K562 (cell line): ENCODE measurements around the gene ARID5B. TPM values are rescaled to one million over a fixed set of nuclear protein-coding genes. Genes with fewer than 3 reads are reported as not detected.

Experiments used
- ATAC-seq: fragments of 200-7000 bp; cut with Tn5 transposase; 3 replicates; pipeline ENCODE4 v1.9.1; 2020; ENCODE audit warnings: moderate library complexity
- BruUV-seq: library from RNA; stranded (reverse); fragments of 400-500 nt; replicated peaks from 2 replicates; lab custom pipeline; 2021; lab: Mats Ljungman, UMichigan
- CTCF ChIA-PET: fragments of 300-600 bp; formaldehyde crosslinking; extraction: SDS; loops from one replicate; lab custom pipeline; 2021; ENCODE audit warnings: low intra/inter-chr PET ratio; lab: Yijun Ruan, JAX
- POLR2A ChIA-PET: fragments of 300-600, 350-650 bp; sonication (Branson Sonifier 250); formaldehyde crosslinking; extraction: SDS; loops from one replicate; lab custom pipeline; 2021; ENCODE audit warnings: antibody characterized with exemption, inconsistent platforms; lab: Yijun Ruan, JAX
- DNase-seq, 4 experiments: peaks; one replicate each; pipeline versions ENCODE4 v3.0.0 to v3.0.0-alpha.2; 2011 to 2018; ENCODE audit warnings: low spot score in 3 of 4, mixed read lengths in 3 of 4; ENCODE audit errors: extremely low read depth in 1 of 4
- FAIRE-seq: peaks from 2 replicates; lab custom pipeline; 2011; peaks lifted over from hg19 to GRCh38; lab: Jason Lieb, UNC
- H2AFZ ChIP-seq: 2 replicates; pipeline ENCODE4 v1.6.0; 2011; ENCODE audit warnings: low read depth, low read length, control low read depth, inconsistent platforms
- H3K27ac ChIP-seq: fragments of 200-600 bp; 3 replicates; pipeline ENCODE4 v1.8.0; 2011; ENCODE audit warnings: low read depth, mild to moderate bottlenecking, control low read depth, inconsistent platforms, low read length, moderate library complexity, mixed read lengths; ENCODE audit errors: extremely low read depth
- H3K27me3 ChIP-seq, 2 experiments: fragments of 300-600 bp in 1 of 2; 2 replicates in 1 of 2; 3 replicates in 1 of 2; pipeline versions ENCODE4 v1.6.0 to v1.8.0; 2011; ENCODE audit warnings: inconsistent platforms in 2 of 2, low read length in 2 of 2, mild to moderate bottlenecking in 1 of 2, mixed read lengths in 1 of 2, moderate library complexity in 1 of 2; ENCODE audit not compliant: control insufficient read depth in 2 of 2, insufficient read depth in 2 of 2
- H3K36me3 ChIP-seq: fragments of 300-600 bp; 3 replicates; pipeline ENCODE4 v1.8.0; 2011; ENCODE audit warnings: mild to moderate bottlenecking, low read length, inconsistent platforms; ENCODE audit not compliant: control insufficient read depth, insufficient read depth
- H3K4me1 ChIP-seq, 2 experiments: fragments of 200-600 bp in 1 of 2; replicated peaks in 1 of 2; 2 replicates in 1 of 2; 3 replicates in 1 of 2; pipeline versions ENCODE4 v1.5.1 to v1.8.0; 2011; ENCODE audit warnings: inconsistent platforms in 2 of 2, low read length in 2 of 2, mild to moderate bottlenecking in 1 of 2, mixed read lengths in 1 of 2, moderate library complexity in 1 of 2; ENCODE audit not compliant: control insufficient read depth in 2 of 2, insufficient read depth in 2 of 2
- H3K4me2 ChIP-seq: 2 replicates; pipeline ENCODE4 v1.6.1; 2011; ENCODE audit warnings: low read length, control low read depth, inconsistent platforms, mixed read lengths; ENCODE audit not compliant: insufficient read depth
- H3K4me3 ChIP-seq: fragments of 200-600 bp; sonication (generic), shearing (Covaris generic); 2 replicates; pipeline ENCODE4 v1.5.1; 2016; ENCODE audit warnings: control low read depth, inconsistent platforms
- H3K79me2 ChIP-seq: fragments of 200-600 bp; 3 replicates; pipeline ENCODE4 v1.8.0; 2011; ENCODE audit warnings: low read length, inconsistent platforms; ENCODE audit not compliant: control insufficient read depth, insufficient read depth
- H3K9ac ChIP-seq, 2 experiments: 2 replicates each; pipeline versions ENCODE4 v1.6.0 to v1.6.1; 2011; ENCODE audit warnings: low read depth in 2 of 2, low read length in 2 of 2, control low read depth in 1 of 2, inconsistent platforms in 1 of 2, mild to moderate bottlenecking in 1 of 2, mixed read lengths in 1 of 2; ENCODE audit not compliant: insufficient read depth in 1 of 2
- H3K9me1 ChIP-seq: one replicate; pipeline ENCODE4 v1.6.0; 2011; ENCODE audit warnings: inconsistent platforms, mild to moderate bottlenecking, low read length, moderate library complexity; ENCODE audit not compliant: control insufficient read depth, insufficient read depth
- H3K9me3 ChIP-seq: replicated peaks from 2 replicates; pipeline ENCODE4 v1.5.1; 2011; ENCODE audit warnings: low read depth, low read length, inconsistent platforms; ENCODE audit not compliant: control insufficient read depth, insufficient read depth
- H4K20me1 ChIP-seq: replicated peaks from 2 replicates; pipeline ENCODE4 v1.6.1; 2011; ENCODE audit warnings: low read length, inconsistent platforms, mixed read lengths; ENCODE audit not compliant: control insufficient read depth, insufficient read depth
- ATF4 ChIP-seq: fragments of 450-650 bp; formaldehyde crosslinking; IDR thresholded peaks from 2 replicates; pipeline ENCODE4 v1.4.0; 2022; ENCODE audit warnings: mild to moderate bottlenecking, moderate library complexity
- EGR1 ChIP-seq: fragments of 450-650 bp; conservative IDR thresholded peaks from 2 replicates; pipeline ENCODE4 v1.6.1; 2017; ENCODE audit warnings: mild to moderate bottlenecking
- ETV6 ChIP-seq, 3 experiments: fragments of 150-350 bp in 1 of 3; sonication (generic) in 1 of 3; formaldehyde crosslinking in 1 of 3; IDR thresholded peaks; 2 replicates each; pipeline versions ENCODE4 v1.6.1 to v1.8.0; 2014 to 2022; ENCODE audit warnings: borderline replicate concordance in 2 of 3, low read depth in 2 of 3, antibody characterized with exemption in 1 of 3, low read length in 1 of 3, mild to moderate bottlenecking in 1 of 3, missing genetic modification reagents in 1 of 3
- GTF2A2 ChIP-seq: IDR thresholded peaks from 2 replicates; pipeline ENCODE4 v1.6.1; 2016; ENCODE audit warnings: mild to moderate bottlenecking, missing genetic modification characterization, missing compliant biosample characterization
- HBP1 ChIP-seq: fragments of 450-650 bp; formaldehyde crosslinking; IDR thresholded peaks from 2 replicates; pipeline ENCODE4 v1.4.0; 2022; ENCODE audit warnings: missing genetic modification characterization
- NFE2L1 ChIP-seq: fragments of 450-650 bp; IDR thresholded peaks from 2 replicates; pipeline ENCODE4 v1.6.1; 2016; ENCODE audit warnings: missing genetic modification characterization, low read depth, mild to moderate bottlenecking, missing compliant biosample characterization, moderate library complexity, borderline replicate concordance
- POLR2AphosphoS5 ChIP-seq: IDR thresholded peaks from 2 replicates; pipeline ENCODE4 v1.6.1; 2011; ENCODE audit warnings: mild to moderate bottlenecking, low read depth, low read length, moderate library complexity; ENCODE audit not compliant: control insufficient read depth, insufficient read depth
- POLR3A ChIP-seq: IDR thresholded peaks from 2 replicates; pipeline ENCODE4 v1.6.1; 2011; ENCODE audit warnings: borderline replicate concordance, mild to moderate bottlenecking, moderate library complexity; ENCODE audit not compliant: insufficient read length, insufficient read depth; ENCODE audit errors: extremely low read depth
- RUNX1 ChIP-seq: sonication (generic); IDR thresholded peaks from 2 replicates; pipeline ENCODE4 v1.6.1; 2016; ENCODE audit warnings: antibody characterized with exemption, low read depth
- SUPT5H ChIP-seq: fragments of 450-650 bp; IDR thresholded peaks from 2 replicates; pipeline ENCODE4 v1.6.1; 2016
- U2AF1 ChIP-seq: fragments of 200-400 bp; formaldehyde crosslinking; optimal IDR thresholded peaks from 2 replicates; pipeline ENCODE3; 2017; ENCODE audit warnings: mild to moderate bottlenecking, low read depth, low read length, moderate library complexity
- ZHX1 ChIP-seq: fragments of 150-350 bp; conservative IDR thresholded peaks from 2 replicates; pipeline ENCODE4 v1.6.1; 2014; ENCODE audit warnings: low read length
- ZKSCAN1 ChIP-seq: fragments of 150-350 bp; IDR thresholded peaks from 2 replicates; pipeline ENCODE4 v1.6.1; 2016; ENCODE audit warnings: low read depth, low read length
- ZNF311 ChIP-seq: fragments of 250-450 bp; sonication (Bioruptor Pico); IDR thresholded peaks from 2 replicates; pipeline ENCODE4 v1.4.0; 2020; ENCODE audit warnings: mild to moderate bottlenecking, moderate library complexity
- ZNF324 ChIP-seq: fragments of 250-450 bp; sonication (Bioruptor Pico); IDR thresholded peaks from 2 replicates; pipeline ENCODE4 v1.4.0; 2020; ENCODE audit warnings: mild to moderate bottlenecking
- ZNF444 ChIP-seq: fragments of 250-450 bp; sonication (Bioruptor Pico); IDR thresholded peaks from 2 replicates; pipeline ENCODE4 v1.4.0; 2020; ENCODE audit warnings: mild to moderate bottlenecking, moderate library complexity
- WGBS: fragments of 100-300 bp; shearing (Covaris generic); methylation state at CpG from one replicate; pipeline ENCODE4 v1.1.6; 2016; ENCODE audit warnings: low coverage, mixed read lengths; ENCODE audit not compliant: insufficient coverage; ENCODE audit errors: missing lambda C conversion rate; 5-methylcytosine and 5-hydroxymethylcytosine counted together
- in situ Hi-C: fragments of 300-500 bp; cut with MboI; formaldehyde crosslinking; loops from 4 replicates; pipeline ENCODE4 v1.15.0; 2018; ENCODE audit warnings: inconsistent platforms, mixed read lengths
- intact Hi-C: fragments of 100-400 bp; cut with micrococcal nuclease; formaldehyde crosslinking; loops from 2 replicates; pipeline ENCODE4 v1.14.2; 2022
- polyA plus RNA-seq, 8 experiments: library from polyadenylated mRNA; depleted of rRNA in 4 of 8; stranded (reverse) in 5 of 8; unstranded in 3 of 8; fragments of >200 nt; fragmentation: Nextera tagmentation in 2 of 8; fragmentation: Illumina TruSeq in 1 of 8; extraction: Ambion mirVana in 2 of 8; extraction: Trizol in 1 of 8; gene quantifications; 2 replicates each; pipeline versions ENCODE4 v1.2.1 to v1.2.3, GENCODE V29; 2011 to 2014; ENCODE audit warnings: inconsistent platforms in 1 of 8, missing spikeins in 1 of 8
- total RNA-seq, 7 experiments: library from RNA; depleted of rRNA in 6 of 7; stranded (reverse); fragments of >200 nt in 6 of 7; fragmentation: Illumina TruSeq in 2 of 7; extraction: Trizol in 2 of 7; gene quantifications; 2 replicates each; pipeline versions ENCODE4 v1.2.1 to v1.2.3, GENCODE V29; 2011 to 2021; ENCODE audit warnings: low replicate concordance in 1 of 7

The ARID5B gene
- total and polyA plus RNA-seq, 9 of the 15 experiments (the other 6 are each of a cell fraction or from before 2014, with no cell fraction given) = 0.48 to 1.6 (median 0.80) TPM

GRCh38 chr10:62025901-62026879 is 124.7 kb downstream of the ARID5B start:
- BruUV-seq = no TSS peak
- no peak for FAIRE-seq
- Histone ChIP-seq H3K27me3 (no peaks in the 10 kb centered on the region; a peak in 1 of 5 replicates), H3K9me3 (no peaks in the 10 kb centered on the region), H3K4me1 (no peaks in the 10 kb centered on the region), H2AFZ (no peak overlapping the region), H3K27ac (no peak overlapping the region), H3K9ac (no peak overlapping the region), H3K4me2 (no peak overlapping the region), H3K79me2 (no peaks in the 10 kb centered on the region), H3K36me3 (no peaks in the 10 kb centered on the region), H4K20me1 (no peaks in the 10 kb centered on the region), H3K4me3 (no peak overlapping the region), H3K9me1 (no peaks in the 10 kb centered on the region)
- ATAC-seq = no peak
- intact Hi-C loops (no loop called here), in situ Hi-C loops (no loop called here)
- DNase-seq = no peak
- ChIA-PET POLR2A (interaction anchor here (0.6 to 0.8 kb wide), 2 partner anchors 17 to 91 kb away, joined by 3 to 4 read pairs; no protein-coding TSS in a partner anchor), CTCF (interaction anchor here (0.6 kb wide), 1 partner anchor 129 kb away, joined by 3 read pairs; no protein-coding TSS in a partner anchor)
- 9% methylated on average over 4 of the region's 4 CpGs for WGBS
- TF ChIP-seq ATF4 (CRISPR knock-in tag) (no peak), EGR1 (no peak), NFE2L1 (no peak), POLR3A (no peak), GTF2A2 (tag) (no peak), ZHX1 (no peak), ZNF324 (no peak), RUNX1 (no peak), ZKSCAN1 (no peak), ZNF311 (CRISPR knock-in tag) (no peak), HBP1 (CRISPR knock-in tag) (no peak), U2AF1 (no peak), POLR2AphosphoS5 (no peak), ETV6 (IDR thresholded peaks at IDR 0.05; ENCODE audit: borderline replicate concordance in 1 of 2, low read depth in 2 of 2, low read length in 1 of 2) (no peak), ETV6 (CRISPR knock-in tag; IDR thresholded peaks at IDR 0.05; ENCODE audit: borderline replicate concordance) (no peak), ZNF444 (no peak), SUPT5H (no peak)
